ENCODE data around the gene ABCA3.

- no peak for TF ChIP-seq CTCF (IDR thresholded peaks at IDR 0.05; ENCODE audit: low read depth, low read length)
- no peak for TF ChIP-seq EZH2phosphoT487 (IDR thresholded peaks at IDR 0.05; ENCODE audit: low read depth)
These were observed 43.0 kb upstream of the ABCA3 start for GRCh38 chr16:2383501-2383900.
